Measurements from ENCODE around the gene RASGRP3.
A peak's percentile ranks its signal among the peaks of the same experiment; 100 is the strongest.
"Not testable (repeated sequence)": the region's sequence is repeated elsewhere in the genome, so short reads cannot be mapped to it uniquely, and the experiment has no call there.

Gene RASGRP3

DNA sequence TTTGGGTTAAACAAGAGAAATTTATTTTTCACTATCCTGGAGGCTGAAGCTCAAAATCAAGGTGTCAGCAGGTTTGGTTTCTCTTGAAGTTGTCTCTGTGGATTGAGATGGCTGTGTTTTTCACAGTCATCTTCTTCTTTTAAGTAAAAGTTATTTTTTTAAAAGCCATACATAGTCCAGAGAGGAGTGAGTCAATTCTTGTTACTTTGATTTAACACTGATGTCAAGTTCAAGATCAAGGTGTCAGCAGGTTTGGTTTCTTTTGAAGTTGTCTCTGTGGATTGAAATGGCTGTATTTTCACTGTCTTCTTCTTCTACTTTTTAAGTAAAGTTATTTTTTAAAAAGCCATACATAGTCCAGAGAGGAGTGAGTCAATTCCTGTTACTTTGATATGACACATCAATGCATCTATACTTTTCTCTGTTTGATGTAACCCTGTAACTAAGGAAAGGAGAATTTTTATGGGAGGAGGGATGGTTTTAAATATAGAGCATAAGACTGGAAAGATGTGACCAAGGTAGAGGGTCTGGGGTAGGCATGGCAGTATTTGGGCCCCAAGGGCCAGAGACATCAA is 22.5 kb upstream of the RASGRP3 start:
- DNase-seq (ENCODE audit: low spot score) = no peak

GRCh38 chr2:33457556-33458247 is 18.7 kb upstream of the RASGRP3 start:
- no peak for DNase-seq (ENCODE audit: low spot score)

- DNase-seq (ENCODE audit: low spot score) = no peak
These were observed 18.1 kb upstream of the RASGRP3 start for GRCh38 chr2:33458248-33458819.

DNA sequence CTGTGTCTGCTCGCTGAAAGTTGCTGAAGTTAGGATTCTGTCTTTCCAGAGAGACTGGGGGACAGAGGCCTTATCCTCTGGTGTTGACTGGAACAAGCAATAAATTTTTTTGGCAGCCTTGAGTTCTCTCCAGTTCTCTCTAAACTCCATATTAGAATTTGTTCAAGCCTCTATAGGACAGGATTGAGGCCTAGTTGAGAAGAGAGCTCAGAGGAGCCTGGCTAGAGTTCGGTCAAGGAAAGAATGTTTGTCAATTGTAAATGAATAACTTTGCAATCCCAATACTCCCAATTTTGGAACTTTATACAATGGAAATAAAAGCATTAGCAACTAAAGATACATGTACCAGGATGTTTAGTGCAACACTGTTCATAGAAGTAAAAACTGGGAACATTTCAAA is 16.7 kb upstream of the RASGRP3 start:
- no peak for DNase-seq (ENCODE audit: low spot score)

DNA sequence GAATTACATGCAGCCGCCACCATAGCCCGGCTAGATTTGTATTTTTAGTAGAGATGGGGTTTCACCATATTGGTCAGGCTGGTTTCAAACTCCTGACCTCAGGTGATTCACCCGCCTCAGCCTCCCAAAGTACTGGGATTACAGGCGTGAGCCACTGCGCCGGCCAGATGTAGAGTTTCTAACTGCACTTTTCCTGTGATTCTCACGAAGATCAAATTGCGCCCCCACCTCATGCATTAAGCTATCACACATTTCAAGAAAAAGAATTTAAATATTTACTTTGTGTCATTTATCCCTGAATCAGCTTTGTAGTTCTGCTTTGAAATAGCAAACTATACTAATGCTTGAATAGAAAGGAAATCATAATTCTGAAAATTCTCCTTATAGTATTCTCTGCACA is 13.9 kb upstream of the RASGRP3 start:
- DNase-seq (ENCODE audit: low spot score) = not testable (repeated sequence)

GRCh38 chr2:33467413-33467812 is 9.0 kb upstream of the RASGRP3 start:
- DNase-seq (ENCODE audit: low spot score) = no peak

DNA sequence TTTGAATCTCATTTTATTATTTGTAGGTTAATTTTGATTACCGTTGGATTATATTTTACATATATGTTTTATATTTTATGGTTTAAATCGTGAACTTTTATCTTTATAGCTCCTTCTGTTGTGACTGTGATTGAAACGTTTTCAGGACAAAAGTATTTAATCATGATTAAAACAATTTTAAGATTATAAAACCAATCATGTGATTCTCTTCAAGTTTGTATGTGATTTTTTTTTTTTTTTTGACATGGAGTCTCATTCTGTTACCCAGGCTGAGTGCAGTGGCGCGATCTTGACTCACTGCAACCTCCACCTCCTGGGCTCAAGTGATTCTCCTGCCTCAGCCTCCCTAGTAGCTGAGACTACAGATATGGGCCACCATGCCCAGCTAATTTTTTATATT is 7.2 kb upstream of the RASGRP3 start:
- DNase-seq (ENCODE audit: low spot score) = no peak

DNA sequence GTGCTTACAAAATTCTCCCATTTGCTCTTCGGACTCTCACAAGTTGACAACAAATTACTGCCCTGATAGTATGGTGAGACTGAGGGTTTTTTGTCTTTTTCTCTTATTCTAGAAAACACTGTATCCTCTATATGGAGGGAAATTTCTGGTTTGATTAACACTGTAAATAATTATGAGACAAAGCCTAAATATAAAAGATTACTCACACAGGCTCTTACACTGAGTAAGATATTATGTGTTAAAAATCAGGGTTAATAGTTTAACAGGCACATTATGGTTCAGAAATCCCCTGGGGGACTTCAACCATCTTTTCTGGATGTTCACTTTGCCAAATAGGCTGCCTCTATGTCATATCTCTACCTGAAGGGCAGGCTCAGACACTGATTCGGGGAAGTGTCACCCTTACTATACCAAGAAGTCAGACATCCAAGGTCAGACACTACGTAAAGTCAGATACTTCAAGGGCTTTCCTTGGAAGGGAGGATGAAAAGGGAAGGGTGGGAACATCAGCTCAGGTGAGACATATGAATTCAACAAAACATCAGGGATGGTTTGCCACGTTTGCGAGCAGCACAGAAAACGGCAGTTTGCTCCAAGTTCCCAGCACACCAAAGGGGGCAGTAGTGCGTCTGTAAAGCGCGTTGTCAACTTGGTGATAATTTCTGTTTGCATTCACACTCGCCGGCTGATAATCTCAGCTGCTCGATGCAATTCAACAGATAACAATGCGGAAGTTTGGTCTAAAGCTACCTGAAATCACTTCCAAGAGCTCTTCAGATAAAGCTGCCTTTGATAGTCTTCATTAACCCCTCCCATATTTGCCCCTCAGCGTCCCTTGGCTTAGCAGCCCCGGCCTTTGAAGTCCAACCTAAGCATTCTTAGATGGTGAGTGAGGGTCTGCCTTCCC is 972 bp upstream of the RASGRP3 start:
- peak; percentile 94 for DNase-seq (ENCODE audit: low spot score)

DNA sequence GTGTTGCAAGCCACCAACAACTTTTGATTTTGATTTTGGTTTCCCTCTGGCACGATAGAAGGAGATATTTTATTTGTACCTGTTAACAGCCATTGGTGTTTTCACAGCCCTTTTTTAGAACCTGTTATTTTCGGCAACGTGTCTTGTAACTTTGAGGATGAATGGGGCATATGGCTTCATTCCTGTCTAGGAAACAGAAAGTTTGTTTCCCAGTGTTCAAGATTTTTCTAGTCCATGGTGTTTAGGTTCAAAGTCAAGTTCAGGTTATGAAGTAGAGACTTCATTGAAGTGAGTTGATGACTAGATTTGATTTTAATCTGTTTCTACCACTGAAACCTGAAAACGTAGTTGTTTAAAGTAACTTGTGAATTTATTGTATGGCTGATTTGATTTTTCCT is 343 bp downstream of the RASGRP3 start:
- no peak for DNase-seq (ENCODE audit: low spot score)

DNA sequence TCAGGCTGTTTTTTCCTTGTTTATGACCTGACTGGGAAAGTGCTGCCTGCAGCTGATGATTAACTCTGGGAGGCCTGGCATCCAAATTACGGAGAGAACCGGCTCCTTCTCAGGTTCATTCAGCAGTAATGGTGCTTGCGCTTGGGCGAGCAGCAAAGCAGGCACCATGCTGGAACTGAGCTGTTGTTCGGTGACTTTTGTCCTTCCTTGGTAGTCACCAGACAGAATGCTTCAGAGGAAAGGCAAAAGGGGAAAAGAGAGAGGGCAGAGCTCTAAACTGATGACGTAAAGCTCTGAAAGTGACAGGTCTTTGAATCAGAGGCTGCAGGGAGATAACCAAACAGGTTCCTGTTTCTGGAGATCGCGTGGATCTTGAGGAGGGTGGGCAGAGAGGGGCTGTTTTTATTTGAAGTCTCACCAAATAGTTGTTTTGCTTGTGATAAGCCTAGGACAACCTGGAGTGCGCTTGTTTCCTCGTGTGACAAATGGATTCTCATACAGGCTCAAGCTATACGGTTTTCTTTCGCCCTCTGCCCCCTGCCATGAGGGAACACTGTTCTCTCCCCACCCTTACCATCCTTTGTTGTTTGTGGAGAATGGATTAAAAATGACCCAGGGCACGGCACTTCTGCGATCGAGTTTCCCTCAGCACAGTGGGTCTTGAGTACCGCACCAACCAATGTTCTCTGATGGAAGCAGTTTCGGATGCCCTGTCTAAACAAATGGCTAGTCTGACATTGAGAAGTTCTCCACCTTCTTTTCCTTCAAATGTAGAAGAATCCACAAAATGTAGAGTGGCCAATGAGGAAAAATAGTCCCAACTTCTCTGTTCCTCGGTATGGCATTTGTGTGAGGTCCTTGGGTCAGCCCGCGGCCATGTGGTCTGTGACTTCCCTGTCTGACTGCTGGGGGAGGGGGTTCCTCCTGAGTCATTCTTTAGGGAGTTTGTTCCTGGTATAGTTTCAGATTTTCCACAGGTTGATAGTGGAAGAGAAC is 1.3 kb downstream of the RASGRP3 start:
- DNase-seq (ENCODE audit: low spot score) = peak; percentile 63

DNA sequence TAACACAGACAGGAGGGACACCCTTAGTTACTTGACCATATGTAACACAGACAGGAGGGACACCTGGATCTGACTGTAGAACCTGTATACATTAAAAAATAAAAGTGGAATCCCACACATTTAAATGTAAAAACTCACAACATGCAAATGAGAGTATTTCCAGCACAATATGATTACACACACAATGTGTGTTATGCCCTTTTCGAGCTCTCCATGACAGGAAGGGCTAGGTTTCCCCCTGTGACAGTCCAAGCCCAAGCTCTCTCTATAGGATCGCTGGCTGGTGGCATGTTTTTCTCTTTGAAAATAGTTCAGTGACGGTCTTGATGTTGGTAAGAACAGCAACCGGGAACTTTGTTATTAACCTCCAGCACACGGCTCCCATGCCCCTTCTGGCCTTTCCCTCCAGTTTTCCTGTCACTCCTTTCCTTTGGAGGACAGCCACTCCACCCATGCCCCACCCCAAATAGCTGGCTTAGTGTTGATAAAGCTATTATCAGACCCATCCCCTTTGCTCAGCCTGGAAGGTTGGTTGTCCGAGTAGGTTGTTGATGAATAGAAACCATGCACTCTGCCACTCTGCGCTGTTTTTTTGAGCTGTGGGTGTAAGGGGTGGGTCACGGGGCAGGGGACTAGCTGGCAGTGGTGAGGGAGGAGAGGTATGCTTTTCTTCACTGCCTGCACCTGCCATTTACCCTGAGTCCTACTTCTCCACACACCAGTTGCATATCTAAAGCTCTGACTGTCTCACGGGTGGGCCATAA is 2.7 kb downstream of the RASGRP3 start:
- DNase-seq (ENCODE audit: low spot score) = no peak

DNA sequence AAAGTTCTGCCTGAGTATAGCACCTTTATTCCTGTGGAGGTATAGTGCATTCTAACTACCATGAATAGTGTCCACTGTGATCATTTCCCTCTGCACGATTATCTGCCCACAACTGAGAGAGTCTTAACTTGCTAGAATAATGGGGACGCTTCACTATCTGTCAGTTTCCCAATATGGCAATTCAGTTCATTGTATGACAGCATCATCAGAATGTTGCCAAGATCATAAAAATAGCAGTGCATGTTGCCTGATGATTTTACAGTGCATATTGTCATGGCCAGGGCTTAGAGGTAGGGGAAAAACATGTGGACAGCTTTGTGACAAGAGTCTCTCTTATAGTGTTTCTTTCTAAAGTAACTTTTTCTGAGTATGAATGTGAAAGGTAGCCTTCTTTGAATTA is 6.1 kb downstream of the RASGRP3 start:
- peak; percentile 39 for DNase-seq (ENCODE audit: low spot score)

DNA sequence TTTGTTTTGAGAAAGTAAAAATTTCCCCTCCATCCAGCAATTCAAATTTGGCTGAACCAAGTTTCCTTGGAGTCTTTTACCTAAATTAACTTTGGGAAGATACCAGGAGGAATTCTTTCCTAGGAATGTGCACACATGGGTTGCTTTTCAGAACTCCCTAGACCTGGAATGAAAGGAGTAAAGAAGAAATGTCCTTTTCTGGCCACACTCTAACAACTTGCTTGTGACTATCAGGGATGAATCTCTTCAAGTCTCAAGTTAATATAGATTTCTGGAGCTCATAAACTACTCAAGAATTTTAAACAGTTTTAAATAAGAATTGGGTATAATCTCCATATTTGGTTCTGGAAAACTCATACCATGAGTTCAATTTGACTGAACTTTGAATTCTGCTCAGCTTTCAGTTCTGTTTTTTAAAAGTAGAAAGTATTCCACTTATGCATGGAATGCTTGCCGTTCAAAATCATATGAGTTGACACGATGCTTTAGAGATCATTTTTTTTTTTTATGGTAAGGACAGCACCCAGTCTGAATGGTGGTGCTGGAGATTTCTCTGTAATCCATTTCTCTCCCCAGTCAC is 7.7 kb downstream of the RASGRP3 start:
- no peak for DNase-seq (ENCODE audit: low spot score)

DNA sequence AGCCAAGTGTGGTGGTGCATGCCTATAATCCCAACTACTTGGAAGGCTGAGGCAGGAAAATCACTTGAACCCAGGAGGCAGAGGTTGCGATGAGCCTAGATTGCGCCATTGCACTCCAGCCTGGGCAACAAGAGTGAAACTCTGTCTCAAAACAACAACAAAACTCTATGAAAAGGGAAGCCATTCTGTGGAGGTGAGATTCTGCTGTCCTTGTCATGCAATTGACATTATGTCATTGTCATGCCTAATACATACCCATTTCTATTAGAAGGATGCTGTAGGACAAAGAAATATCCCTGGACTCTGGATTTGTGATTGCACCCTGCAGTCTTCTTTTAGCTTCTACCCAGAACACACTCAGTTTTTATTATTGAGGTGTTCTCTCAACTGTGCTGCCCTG is 8.6 kb downstream of the RASGRP3 start:
- no peak for DNase-seq (ENCODE audit: low spot score)

GRCh38 chr2:33486544-33486943 is 10.1 kb downstream of the RASGRP3 start:
- no peak for DNase-seq (ENCODE audit: low spot score)

DNA sequence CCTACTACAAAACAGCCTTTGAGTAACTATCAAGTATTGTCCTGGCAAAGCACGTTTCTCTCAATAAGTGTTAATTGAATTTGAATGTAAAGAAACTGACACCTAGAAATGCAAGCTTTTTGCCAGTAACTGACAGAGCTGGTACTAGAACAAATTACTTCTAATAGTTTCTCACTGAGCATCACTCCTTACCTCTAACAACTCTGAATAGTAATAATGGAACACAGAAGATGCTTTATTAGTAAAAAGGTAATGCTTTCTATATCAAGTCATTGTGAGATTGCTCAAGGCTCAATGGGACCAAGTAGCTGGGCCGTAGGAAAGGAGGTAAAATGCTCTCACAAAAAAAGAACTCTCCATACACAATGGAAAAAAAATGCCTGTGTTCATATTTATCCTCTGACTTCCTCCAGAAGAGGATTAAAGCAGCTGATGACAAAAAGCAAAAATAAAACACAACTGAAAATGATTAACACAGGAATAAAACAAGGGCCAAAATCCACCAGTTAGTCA is 11.8 kb downstream of the RASGRP3 start:
- DNase-seq (ENCODE audit: low spot score) = no peak

GRCh38 chr2:33488715-33489540 is 12.5 kb downstream of the RASGRP3 start:
- no peak for DNase-seq (ENCODE audit: low spot score)

DNA sequence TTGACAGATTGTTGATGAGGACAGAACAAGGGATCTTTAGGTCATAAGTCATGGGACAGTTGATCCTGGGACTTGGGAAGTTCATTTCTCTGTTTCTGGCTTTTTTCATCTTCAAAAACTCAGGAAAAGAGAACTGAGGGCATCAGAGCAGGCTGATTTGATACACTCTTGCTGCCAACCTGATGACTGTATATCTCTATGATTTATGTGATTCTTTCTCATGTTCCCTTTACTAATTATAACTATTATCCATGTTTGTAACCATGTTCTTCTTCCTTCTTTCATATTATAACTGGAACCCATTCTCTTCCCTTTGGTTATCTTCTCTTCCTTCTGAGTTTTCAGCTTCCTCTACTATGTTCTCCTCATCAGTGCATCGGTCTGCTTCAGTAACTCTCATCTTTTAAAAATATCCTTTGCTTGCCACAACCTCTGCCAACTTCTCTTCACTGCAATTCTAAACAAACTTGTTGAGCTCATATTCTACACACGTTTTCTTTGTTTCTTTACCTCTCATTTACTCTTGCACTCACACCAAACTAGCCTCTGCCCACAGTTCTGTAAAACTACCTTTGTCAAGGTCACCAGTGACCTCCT is 13.5 kb downstream of the RASGRP3 start:
- DNase-seq (ENCODE audit: low spot score) = no peak

Measured in Ammon's horn (tissue), 1 donor.